COR-L47 (cell line): ENCODE results near the gene SLIT3.
"Not testable (repeated sequence)": the region's sequence is repeated elsewhere in the genome, so short reads cannot be mapped to it uniquely, and the experiment has no call there.

Experiments used
- DNase-seq: peaks from one replicate; lab custom pipeline; 2025; lab: John Stamatoyannopoulos, UW

The SLIT3 gene

GRCh38 chr5:168765551-168766425 lies 535.2 kb downstream of the SLIT3 start:
- no peak for DNase-seq

GRCh38 chr5:168765086-168765550 lies 535.8 kb downstream of the SLIT3 start:
- DNase-seq = no peak

- DNase-seq = no peak
These were observed 544.2 kb downstream of the SLIT3 start for GRCh38 chr5:168756453-168757391.

GRCh38 chr5:168755548-168756093 lies 545.3 kb downstream of the SLIT3 start:
- no peak for DNase-seq

GRCh38 chr5:168753691-168754254 lies 547.2 kb downstream of the SLIT3 start:
- no peak for DNase-seq

- DNase-seq = no peak
These were observed 548.3 kb downstream of the SLIT3 start for GRCh38 chr5:168752416-168753190.

- no peak for DNase-seq
These were observed 548.9 kb downstream of the SLIT3 start for GRCh38 chr5:168752012-168752411.

GRCh38 chr5:168750926-168751325 lies 550.0 kb downstream of the SLIT3 start:
- no peak for DNase-seq

- no peak for DNase-seq
These were observed 551.4 kb downstream of the SLIT3 start for GRCh38 chr5:168749391-168750100.

- peak; percentile 1 for DNase-seq
These were observed 552.8 kb downstream of the SLIT3 start for GRCh38 chr5:168747987-168748777.

GRCh38 chr5:168746893-168747640 lies 553.9 kb downstream of the SLIT3 start:
- no peak for DNase-seq

GRCh38 chr5:168746126-168746892 lies 554.6 kb downstream of the SLIT3 start:
- not testable (repeated sequence) for DNase-seq

GRCh38 chr5:168743617-168744016 lies 557.3 kb downstream of the SLIT3 start:
- DNase-seq = no peak

- not testable (repeated sequence) for DNase-seq
These were observed 558.6 kb downstream of the SLIT3 start for GRCh38 chr5:168742311-168742710.

GRCh38 chr5:168740811-168741213 lies 560.1 kb downstream of the SLIT3 start:
- DNase-seq = no peak

- DNase-seq = no peak
These were observed 560.7 kb downstream of the SLIT3 start for GRCh38 chr5:168740092-168740800.

GRCh38 chr5:168737066-168737465 lies 563.9 kb downstream of the SLIT3 start:
- DNase-seq = no peak
